GM12878 (cell line): ENCODE data around the gene PHLDB3.

ENCODE experiments used
- BACH1 ChIP-seq: fragments of 450-650 bp; IDR thresholded peaks from 2 replicates; pipeline ENCODE4 v1.6.1; 2017; ENCODE audit warnings: mild to moderate bottlenecking, borderline replicate concordance
- CBX3 ChIP-seq: fragments of 200-600 bp; sonication (generic); IDR thresholded peaks from 2 replicates; pipeline ENCODE4 v1.6.1; 2016; ENCODE audit warnings: low read depth, borderline replicate concordance
- CTCF ChIP-seq, 3 experiments: IDR thresholded peaks in 2 of 3; conservative IDR thresholded peaks in 1 of 3; 2 replicates each; pipeline ENCODE4 v1.5.1; 2011; ENCODE audit warnings: low read depth in 3 of 3, low read length in 3 of 3, mild to moderate bottlenecking in 3 of 3, control low read depth in 2 of 3, moderate library complexity in 2 of 3, inconsistent platforms in 1 of 3, mixed read lengths in 1 of 3; ENCODE audit not compliant: control insufficient read depth in 2 of 3, insufficient read depth in 1 of 3; ENCODE audit errors: extremely low read depth in 1 of 3
- EP300 ChIP-seq, 2 experiments: fragments of 150-350 bp in 1 of 2; IDR thresholded peaks; 2 replicates each; pipeline ENCODE4 v1.6.1; 2011 to 2012; ENCODE audit warnings: low read depth in 2 of 2, low read length in 2 of 2, borderline replicate concordance in 1 of 2, improper control_type of control experiment in 1 of 2, inconsistent platforms in 1 of 2; ENCODE audit not compliant: control insufficient read depth in 1 of 2
- EZH2 ChIP-seq: IDR thresholded peaks from 2 replicates; pipeline ENCODE4 v1.6.1; 2012; ENCODE audit warnings: low read depth, mild to moderate bottlenecking, control low read depth, inconsistent platforms, low read length, borderline replicate concordance; ENCODE audit not compliant: control insufficient read depth
- KDM1A ChIP-seq: fragments of 200-600 bp; sonication (generic); IDR thresholded peaks from 2 replicates; pipeline ENCODE4 v1.6.1; 2016; ENCODE audit warnings: borderline replicate concordance
- NRF1 ChIP-seq: conservative IDR thresholded peaks from 2 replicates; pipeline ENCODE4 v1.6.1; 2011; ENCODE audit warnings: mild to moderate bottlenecking, low read depth, low read length, improper control_type of control experiment
- POLR2AphosphoS2 ChIP-seq: IDR thresholded peaks from 2 replicates; pipeline ENCODE4 v1.6.1; 2011; ENCODE audit warnings: low read depth, mild to moderate bottlenecking, low read length, improper control_type of control experiment, moderate library complexity
- REST ChIP-seq: IDR thresholded peaks from 2 replicates; pipeline ENCODE4 v1.6.1; 2012; ENCODE audit warnings: mild to moderate bottlenecking, low read depth, low read length
- TAF1 ChIP-seq: IDR thresholded peaks from 2 replicates; pipeline ENCODE4 v1.6.1; 2011; ENCODE audit warnings: mild to moderate bottlenecking, low read depth, low read length, borderline replicate concordance
- USF2 ChIP-seq: IDR thresholded peaks from 2 replicates; pipeline ENCODE4 v1.6.1; 2011; ENCODE audit warnings: low read depth, low read length, improper control_type of control experiment, borderline replicate concordance

GRCh38 chr19:43534305-43534815 lies 29.8 kb upstream of the PHLDB3 start:
- no peak for TF ChIP-seq BACH1
- no peak for TF ChIP-seq CTCF (IDR thresholded peaks at IDR 0.05 in 2 of 3, conservative IDR thresholded peaks at IDR 0.05 in 1 of 3; ENCODE audit: control insufficient read depth in 2 of 3, extremely low read depth in 1 of 3, insufficient read depth in 1 of 3, low read depth in 3 of 3, low read length in 3 of 3)
- TF ChIP-seq KDM1A: no peak
- TF ChIP-seq TAF1: no peak
- TF ChIP-seq NRF1: no peak
- no peak for TF ChIP-seq CBX3
- TF ChIP-seq POLR2AphosphoS2: no peak
- no peak for TF ChIP-seq REST
- TF ChIP-seq USF2: no peak
- no peak for TF ChIP-seq EZH2
- TF ChIP-seq EP300 (IDR thresholded peaks at IDR 0.05; ENCODE audit: borderline replicate concordance in 1 of 2, control insufficient read depth in 1 of 2, low read depth in 2 of 2, low read length in 2 of 2): no peak
